Effector CD4-positive, alpha-beta T cell (primary cell): ENCODE results near the gene LKAAEAR1.
A peak's percentile ranks its signal among the peaks of the same experiment; 100 is the strongest.
"Not testable (repeated sequence)": the region's sequence is repeated elsewhere in the genome, so short reads cannot be mapped to it uniquely, and the experiment has no call there.

Experiments
- DNase-seq: peaks from one replicate; pipeline ENCODE4 v3.0.0-alpha.2; 2020

The LKAAEAR1 gene

DNA sequence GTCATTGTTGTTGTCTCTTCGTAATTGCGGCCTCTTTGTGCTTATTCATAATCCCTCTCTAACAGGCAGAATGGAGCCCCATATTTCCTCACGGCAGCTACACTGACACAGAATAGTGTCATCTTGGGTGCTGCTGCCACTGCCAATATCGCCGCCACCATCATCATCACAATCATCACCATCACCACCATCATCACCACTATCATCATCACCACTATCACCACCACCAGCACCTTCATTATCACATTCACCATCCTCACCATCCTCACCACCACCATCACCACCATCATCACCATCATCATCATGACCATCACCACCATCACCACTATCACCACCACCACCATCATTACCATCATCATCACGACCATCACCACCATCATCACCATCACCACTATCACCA lies 12.3 kb upstream of the LKAAEAR1 start:
- no peak for DNase-seq

DNA sequence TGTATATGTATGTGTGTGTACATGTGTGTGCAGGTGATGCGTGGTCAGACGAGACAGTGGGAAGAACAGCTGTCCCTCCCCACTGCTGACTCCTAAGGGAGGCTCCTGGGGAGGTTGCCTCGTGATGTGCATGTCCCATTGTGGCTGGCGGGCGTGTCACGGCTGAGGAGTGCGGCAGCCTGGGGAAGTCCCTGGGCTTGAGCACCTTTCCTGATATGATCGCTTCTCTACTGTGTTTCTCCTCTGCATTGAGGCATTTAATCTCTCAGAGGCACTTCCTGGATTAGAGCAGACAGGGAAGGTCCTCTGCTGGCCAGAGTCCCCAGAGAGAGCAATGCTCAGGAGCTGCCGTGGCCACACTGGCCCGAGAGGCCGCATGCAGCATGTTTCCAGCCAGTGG lies 11.7 kb upstream of the LKAAEAR1 start:
- DNase-seq = no peak

DNA sequence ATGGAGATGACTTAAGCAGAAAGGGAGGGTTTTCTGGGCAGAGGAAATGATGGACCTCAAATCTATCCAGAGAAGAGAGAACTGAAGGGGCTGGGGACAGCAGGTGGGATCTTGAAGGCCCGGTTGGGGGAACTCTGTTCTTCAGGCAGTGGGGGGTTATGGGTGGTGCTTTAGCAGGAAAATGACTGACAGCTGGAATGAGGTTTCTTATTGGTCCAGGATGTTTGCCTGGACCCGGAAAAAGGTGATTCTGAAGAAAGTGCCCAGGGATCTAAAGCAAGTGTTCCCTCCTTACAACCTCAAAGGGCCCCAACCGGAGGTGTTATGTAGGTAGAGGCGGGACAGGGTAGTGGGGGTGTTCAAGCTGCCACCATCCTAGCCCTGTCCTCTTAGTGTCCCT lies 11.3 kb upstream of the LKAAEAR1 start:
- DNase-seq = no peak

DNA sequence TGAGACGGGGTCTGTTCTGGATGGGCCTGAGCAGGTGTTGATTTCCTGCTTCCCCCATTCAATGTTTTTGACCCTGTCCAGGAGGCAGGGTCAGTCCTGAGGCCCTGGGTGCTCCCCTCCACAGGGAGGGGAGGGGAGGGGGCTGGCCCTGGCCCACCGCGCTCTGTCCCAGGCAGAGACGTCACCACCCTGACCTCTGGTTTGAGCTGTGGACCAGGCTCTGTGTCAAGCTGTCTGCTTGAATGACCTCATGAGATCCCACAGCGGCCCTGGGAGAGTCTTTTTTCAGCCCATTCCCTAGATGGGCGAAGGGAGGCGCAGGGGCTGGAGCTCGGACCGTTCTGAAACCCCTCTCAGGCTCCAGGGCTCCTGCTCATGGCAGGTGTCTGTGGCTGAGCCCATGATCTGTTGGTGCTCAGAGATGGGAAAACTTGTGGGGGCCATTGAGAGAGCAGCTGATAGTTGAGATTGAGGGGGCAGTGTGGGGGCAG lies 8.9 kb upstream of the LKAAEAR1 start:
- DNase-seq = no peak

DNA sequence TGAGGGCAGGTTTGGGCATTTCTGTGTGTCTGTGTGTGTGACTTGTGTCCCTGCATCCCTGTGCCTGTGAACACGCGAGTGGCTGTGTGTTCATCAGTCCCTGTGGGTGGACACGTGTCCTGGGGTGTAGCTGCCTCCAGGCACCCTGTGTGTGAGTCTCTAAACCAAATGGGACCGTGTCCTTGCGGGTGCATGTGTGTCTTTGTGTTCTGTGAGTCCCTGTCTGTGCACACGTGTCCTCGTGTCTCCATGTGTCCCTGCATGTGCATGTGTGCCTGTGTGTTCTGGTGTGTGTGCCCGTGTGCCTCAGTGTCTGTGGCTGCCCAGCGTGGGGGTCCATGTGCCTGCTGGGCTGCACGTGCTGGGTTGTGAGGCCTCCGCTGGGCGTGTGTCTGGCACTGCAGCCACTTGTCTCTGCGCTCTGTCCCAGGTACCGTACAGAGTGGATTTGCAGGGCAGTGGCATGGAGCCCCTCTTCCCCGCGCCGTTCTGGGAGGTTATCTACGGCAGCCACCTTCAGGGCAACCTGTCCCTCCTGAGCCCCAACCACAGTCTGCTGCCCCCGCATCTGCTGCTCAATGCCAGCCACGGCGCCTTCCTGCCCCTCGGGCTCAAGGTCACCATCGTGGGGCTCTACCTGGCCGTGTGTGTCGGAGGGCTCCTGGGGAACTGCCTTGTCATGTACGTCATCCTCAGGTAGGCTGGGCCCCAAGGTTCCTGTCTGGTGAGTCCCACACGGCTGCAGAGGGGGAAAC lies 8.2 kb upstream of the LKAAEAR1 start:
- no peak for DNase-seq

DNA sequence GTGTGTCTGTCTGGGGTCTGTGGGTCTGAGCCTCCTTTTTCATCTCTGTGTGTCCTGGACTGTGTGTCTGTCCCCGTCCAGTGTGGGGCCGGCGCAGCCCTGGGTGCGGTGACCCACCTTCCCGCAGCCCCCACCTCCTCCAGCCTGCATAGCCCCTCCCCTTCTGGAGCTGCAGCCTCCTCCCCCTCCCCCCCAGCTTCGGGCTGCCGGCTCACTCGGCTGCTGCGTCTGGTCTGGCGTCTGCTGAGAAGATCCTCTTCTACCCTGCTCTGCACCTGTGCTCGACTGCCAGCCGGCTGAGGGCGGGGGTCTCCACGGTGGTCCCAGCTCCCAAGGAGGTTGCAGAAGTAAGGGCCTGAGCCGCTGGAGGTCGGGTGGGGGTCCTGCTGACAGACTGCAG lies 7.6 kb upstream of the LKAAEAR1 start:
- DNase-seq = no peak

DNA sequence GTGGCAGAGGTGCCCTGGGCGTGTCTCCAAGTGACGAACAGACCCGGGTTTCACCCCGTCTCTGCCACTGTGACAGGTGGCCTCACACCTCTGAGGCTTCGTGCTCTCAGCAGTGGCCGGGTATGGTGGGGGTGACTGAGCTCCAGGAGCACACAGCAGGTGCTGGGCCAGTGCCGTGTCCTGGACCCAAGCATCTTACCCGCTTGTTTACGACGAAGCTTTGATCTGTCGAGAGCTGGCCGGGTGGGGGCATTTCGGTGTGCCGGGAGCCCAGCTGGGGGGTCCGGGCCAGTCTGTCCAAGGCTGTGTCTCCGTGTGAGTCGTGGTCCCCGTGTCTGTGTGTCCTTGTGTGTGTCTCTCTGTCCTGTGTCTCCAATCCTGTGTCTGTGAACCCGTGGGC lies 7.1 kb upstream of the LKAAEAR1 start:
- DNase-seq = no peak

DNA sequence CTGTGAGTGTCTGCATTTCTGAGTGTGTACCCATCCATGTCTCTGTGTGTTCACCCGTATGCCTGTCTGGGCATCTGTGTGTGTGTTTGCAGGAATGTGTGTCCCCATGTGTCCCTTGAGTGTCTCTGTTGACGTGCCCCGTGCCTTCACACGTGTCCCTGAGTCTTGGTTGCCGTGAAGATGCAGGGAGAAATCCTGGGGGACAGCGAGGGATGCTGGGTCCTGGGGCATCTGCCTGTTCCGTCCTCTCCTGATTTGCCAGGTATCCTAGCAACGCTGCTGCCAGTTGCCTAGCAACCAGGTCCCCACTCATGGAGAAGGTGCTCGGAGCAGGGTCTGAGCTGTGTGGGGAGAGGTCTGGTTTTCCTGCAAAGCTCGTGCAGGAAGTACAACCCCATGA lies 6.0 kb upstream of the LKAAEAR1 start:
- DNase-seq = no peak

DNA sequence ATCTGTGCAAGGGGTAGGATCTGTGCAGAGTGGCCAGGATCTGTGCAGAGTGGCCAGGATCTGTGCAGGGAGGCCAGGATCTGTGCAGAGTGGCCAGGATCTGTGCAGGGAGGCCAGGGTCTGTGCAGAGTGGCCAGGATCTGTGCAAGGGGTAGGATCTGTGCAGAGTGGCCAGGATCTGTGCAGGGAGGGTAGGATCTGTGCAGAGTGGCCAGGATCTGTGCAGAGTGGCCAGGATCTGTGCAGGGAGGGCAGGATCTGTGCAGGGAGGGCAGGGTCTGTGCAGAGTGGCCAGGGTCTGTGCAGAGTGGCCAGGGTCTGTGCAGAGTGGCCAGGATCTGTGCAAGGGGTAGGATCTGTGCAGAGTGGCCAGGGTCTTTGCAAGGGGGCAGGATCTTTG lies 4.4 kb upstream of the LKAAEAR1 start:
- not testable (repeated sequence) for DNase-seq

DNA sequence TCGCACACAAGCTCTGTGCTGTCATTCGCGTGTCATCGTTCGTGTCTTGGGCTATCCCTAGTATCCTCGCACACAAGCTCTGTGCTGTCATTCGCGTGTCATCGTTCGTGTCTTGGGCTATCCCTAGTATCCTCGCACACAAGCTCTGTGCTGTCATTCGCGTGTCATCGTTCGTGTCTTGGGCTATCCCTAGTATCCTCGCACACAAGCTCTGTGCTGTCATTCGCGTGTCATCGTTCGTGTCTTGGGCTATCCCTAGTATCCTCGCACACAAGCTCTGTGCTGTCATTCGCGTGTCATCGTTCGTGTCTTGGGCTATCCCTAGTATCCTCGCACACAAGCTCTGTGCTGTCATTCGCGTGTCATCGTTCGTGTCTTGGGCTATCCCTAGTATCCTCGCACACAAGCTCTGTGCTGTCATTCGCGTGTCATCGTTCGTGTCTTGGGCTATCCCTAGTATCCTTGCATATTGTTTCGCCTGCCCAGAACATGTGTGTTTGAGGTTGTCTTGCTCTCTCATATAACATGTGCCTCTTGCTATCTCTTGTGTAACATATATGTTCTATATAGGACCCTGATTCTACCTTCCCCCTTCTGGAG lies 3.1 kb upstream of the LKAAEAR1 start:
- not testable (repeated sequence) for DNase-seq

DNA sequence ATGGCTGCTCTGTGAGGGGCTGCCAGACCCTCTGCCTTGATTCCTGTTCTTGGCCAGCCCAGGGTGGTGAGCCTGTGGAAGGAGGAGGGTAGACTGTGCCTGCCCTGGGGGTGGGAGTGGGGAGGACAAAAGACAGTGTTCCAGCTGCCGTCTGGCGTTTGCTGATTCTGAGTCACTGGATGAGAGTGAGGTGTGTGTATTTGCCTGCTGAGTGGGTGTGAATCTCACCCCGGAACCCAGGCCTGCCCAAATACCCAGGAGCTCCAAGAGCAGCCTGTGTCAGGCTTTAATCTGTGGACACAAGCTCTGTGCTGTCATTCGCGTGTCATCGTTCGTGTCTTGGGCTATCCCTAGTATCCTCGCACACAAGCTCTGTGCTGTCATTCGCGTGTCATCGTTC lies 2.6 kb upstream of the LKAAEAR1 start:
- no peak for DNase-seq

DNA sequence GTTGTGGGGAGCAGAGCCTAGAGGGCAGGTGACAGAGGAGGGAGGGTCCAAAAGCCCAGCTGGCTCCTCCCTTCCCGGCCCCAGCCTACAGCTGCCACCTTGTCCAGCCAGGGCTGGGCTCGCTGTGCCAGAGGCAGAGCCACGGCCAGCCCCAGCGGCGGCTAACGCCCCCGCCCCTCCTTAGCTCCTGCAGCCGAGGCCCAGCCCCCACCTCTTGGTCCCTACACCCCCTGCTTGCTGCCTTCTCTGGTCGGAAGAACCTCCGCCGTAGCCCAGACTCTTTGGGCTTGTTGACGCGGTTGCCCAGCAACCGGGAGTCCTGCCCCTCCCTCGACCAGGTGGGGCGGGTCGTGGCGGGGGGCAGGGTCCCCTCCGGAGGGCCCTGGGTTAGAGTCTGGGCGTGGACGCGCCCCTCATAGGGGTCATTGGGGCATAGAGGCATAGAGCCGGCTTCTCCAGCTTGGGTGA lies 521 bp upstream of the LKAAEAR1 start:
- no peak for DNase-seq

DNA sequence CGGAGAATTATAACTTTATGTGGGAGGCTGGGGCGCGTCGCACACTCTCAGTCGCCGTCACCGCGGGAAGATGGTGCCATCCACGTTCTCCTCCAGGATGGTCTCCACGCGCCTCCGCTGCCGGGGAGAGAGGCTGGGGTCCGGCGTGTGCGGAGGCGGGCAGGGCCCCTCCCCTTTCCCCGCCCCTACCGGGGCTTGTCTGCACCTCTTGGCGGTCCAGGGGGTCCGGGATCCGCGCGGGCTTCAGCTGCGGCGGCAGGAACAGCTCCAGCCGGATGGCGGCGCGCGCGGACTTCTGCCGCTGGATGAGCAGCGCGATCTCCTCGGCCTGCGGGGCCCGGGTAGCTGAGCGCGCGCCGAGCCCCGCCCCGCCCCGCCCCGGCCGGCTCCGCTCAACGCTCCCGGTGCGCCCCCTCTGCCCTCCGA lies 807 bp downstream of the LKAAEAR1 start:
- DNase-seq = peak; percentile 50

DNA sequence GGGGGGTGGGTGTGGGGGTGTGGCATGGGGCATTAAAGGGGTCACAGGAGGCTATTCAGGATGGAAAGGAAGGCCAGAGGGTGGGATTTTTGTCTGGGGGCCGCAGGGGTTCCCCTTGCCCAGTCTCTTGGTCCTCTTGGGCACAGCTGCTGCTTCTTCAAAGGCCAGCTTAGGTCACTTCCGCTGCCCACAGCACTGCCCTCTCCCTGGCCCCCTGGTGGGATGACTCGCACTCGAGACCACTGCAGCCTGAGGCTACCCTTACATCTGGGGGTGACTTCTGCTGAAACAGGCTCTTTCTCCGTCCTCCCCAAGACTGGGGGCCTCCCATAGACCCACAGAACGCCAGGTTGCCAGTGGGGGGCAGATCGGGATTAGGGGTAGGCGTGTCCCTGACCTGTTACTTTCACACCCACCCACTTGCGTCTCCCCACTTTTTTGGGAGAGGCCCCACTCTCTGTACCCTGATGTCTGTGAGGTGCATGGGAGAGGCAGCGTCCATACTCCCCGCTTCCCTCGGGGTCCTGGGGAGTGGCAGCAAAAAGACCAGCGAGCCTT lies 1.3 kb downstream of the LKAAEAR1 start:
- DNase-seq = no peak

DNA sequence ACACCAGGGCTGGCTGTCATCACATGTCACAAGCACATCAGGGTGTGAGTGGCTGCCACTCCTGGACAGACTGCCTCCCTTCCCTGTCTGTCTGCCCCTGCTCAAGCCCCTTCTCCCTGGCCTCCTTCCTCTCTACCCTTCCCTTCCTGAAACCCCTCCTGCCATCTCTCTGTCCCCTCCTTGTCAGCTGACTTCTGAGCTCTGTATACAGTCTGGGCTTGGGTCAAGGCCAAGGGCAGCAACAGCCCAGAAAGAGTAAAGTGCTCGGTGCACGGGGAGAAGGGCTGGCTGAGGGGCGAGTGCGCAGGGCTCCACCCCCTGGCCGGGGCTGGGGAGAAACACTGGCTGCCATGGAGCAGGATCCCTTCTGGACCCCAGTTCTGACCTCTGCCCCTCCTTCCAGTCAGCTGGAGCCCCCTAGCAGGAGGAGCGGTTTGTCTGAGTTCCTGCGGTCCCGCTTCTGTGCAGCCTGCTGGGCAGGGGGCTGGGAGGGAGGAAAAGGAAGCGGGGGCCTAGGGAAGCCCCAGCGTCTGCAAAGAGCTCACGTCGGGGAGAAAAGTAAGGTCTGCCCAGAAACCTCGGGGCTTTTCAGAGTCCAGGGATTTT lies 2.0 kb downstream of the LKAAEAR1 start:
- no peak for DNase-seq

DNA sequence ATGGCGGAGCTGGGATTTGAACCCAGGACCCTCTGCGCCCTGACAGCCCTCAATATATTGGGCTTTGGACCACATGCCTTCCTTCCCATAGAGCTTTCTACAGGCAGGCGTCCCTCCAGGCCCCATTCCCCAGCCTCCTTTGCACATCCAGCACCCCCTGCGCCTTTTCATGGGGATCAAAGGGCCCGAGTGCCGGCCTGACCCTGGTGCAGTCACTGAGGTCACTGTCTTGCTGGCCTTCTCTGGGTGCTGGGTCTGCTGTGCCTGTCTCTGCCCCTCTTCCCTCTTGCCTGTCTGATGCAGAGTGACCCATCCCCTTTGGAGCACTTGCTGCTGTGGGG lies 2.6 kb downstream of the LKAAEAR1 start:
- DNase-seq = no peak

DNA sequence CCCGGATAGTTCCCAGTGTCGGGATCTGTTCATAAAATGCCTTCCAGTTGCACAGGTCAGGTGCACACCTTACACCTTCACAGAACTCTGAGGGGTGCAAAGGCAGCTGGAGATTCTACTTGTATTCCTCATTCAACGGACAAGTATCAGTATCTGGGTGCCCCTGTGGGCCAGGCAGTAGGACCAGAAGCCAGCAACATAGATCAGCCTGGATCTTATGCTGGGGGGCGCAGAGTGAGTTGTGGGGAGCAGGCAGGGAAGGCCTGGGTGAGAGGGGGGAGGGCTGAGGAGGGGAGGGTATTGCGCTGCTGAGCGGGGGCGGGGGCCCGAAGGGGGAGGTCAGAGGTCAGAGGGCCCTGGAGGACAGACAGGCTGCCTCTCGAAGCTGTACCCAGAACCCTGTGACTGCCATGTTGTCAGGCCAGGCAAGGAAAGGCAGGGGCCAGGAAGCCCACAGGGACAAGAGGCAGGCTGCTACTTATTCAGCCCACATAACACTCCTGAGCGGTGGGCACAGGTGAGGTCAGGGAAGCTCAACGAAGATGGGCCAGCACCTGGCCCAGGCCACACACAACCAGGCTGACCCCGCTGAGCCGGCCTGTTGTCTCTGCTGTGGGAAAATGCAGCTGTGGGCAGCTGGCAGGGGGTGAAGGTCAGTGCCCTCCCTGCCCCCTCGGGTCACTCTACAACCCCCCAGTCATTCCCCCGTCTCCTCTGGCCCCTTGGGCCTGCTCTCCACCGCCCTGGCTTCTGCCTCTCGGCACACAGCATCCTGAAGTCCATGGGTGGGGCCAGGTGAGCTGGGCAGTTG lies 3.2 kb downstream of the LKAAEAR1 start:
- DNase-seq = no peak

DNA sequence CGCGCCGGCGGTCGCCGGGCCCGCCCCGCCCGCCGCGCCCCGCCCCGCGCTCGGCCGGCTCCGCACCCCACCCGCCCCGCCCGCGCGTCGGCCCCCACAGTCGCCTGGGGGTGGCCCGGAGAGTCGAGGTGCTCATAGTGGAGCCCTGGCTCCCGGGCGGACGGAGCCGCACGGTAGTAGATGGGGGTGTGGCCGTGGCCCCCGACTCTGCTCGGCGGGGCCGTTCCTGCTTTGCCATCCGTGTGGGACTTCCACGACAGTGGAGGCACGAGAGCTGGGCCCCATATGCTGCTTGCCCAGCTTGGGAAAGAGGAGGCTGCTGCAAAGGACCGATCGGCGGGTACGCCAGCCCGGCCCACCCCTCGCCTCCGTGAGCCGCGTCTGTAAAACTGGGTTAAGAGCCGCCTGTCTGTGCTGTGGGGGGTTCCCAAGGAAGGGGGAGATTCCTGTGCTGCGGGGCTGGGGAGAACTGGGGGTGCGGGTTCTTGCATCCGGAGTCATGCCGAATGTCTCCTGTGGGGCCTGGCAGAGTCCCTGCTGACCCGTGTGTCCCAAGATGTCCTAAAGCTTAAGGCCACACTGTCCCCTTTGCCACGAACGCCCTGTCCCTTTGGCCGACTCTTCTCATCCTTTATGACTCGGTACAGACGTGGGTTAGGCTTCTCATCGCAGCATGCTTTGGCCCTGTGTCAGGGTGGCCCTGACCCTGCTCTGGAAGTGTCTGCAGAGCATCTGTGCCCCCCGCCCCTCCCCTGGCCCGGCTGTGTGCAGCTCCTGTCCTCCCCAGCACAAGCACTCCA lies 4.0 kb downstream of the LKAAEAR1 start, which contains the start of gene OPRL1:
TSS of gene OPRL1 (plus strand) at position 70 of the 800 bp plus-strand sequence. CDS start 12,639 bp downstream, outside the sequence.
- DNase-seq = peak; percentile 49

DNA sequence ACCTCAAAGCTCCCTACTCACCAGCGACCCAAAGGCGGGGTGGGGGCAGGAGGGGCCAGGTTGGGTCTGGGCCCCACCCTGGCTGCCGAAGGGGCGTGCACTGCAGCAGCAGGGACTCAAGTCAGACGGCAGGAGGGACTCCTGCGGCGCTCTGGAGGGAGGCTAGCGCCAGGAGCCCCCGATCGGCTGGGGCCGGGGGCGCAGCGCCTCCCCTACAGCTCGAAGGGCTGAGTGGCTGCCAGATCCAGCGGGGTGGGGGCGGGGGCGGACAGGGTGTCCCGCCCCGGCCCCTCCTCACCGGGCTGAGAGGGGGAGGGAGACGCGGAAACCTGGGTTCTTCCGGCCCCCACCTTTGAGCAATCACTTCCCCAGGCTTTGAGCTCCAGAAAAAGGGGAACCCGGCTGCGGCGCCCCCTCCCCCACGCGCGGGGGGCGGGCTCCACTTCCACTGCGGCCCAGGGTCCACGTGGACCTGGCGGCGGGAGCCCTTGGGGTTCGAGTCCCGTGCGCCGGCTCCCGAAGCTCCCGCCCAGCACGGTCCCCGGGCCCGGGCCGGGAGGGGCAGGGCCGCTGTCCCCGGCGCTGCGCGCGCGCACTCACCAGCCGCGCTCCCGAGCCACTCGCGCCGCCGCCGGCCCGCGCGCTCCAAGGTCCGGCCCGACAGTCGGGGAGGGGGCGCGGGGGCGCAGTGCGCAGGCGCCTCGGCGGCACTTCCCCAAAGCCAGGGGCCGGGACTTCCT lies 4.8 kb downstream of the LKAAEAR1 start, which contains the start of gene RGS19:
TSS of gene RGS19 (minus strand) at position 246 of the 740 bp plus-strand sequence. CDS start 2,632 bp downstream, outside the sequence.
- peak; percentile 64 for DNase-seq

DNA sequence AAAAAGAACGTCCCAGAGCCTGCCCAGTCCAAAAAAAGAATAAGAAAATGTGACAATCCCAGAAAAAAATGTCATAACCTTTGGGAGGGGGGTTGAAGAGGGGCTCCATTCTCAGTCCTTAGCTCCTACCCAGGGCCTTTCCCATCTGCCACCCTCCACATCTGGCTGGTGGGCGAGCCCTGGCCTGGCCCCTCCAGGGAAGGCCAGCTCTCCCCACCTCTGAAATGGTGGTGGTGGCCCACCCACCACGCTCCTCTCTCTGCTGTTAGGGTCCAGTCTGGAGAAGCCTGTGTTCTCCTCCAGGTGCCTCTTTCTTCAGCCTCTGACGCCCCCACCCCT lies 5.3 kb downstream of the LKAAEAR1 start:
- DNase-seq = no peak
